ENCODE results near the gene UBE2L3.

DNA sequence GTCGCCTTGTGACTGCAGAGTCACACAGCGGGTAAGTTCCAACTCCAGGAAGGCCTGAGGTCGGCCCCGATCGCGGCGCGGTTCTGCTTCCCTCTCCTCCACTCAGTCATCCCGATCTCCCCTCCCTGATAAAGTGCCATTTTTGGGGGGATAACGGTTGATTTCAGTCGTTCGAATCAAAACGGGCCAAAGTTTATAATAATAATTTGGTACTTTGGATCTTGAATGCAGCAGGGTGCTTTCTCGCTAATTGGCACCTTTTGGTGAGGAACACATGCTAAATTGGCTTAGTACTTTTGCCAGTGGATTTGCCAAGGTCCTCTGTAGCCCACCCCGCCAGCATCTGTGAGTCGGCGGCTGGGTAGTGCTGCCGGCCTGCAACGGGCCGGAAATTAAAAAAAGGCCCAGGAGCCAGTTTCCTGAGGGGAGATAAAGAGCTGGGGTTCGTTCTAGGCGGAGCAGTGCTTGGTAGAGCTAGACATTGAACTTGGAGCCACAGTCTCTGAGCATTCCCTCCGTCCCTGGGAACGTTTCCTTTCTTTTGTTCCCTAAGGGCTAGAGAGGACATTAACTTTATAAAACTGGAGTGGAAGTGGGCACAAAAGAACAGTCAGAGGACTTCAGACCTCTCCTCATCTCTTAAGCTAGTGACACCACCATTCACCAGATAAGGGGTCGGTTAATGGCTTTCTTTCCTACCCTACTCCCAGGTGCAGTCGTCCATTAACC, 997 bp downstream of the UBE2L3 start:
- TF ChIP-seq, protein P1, sequence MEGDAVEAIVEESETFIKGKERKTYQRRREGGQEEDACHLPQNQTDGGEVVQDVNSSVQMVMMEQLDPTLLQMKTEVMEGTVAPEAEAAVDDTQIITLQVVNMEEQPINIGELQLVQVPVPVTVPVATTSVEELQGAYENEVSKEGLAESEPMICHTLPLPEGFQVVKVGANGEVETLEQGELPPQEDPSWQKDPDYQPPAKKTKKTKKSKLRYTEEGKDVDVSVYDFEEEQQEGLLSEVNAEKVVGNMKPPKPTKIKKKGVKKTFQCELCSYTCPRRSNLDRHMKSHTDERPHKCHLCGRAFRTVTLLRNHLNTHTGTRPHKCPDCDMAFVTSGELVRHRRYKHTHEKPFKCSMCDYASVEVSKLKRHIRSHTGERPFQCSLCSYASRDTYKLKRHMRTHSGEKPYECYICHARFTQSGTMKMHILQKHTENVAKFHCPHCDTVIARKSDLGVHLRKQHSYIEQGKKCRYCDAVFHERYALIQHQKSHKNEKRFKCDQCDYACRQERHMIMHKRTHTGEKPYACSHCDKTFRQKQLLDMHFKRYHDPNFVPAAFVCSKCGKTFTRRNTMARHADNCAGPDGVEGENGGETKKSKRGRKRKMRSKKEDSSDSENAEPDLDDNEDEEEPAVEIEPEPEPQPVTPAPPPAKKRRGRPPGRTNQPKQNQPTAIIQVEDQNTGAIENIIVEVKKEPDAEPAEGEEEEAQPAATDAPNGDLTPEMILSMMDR (IDR thresholded peaks at IDR 0.05): no peak
- TF ChIP-seq EZH2 (IDR thresholded peaks at IDR 0.05; ENCODE audit: borderline replicate concordance, insufficient read depth, low read depth, low read length, poor library complexity, severe bottlenecking): no peak
